Neural cell (in vitro differentiated cells): ENCODE results near the gene MYO18B.

Source experiments
- CTCF ChIP-seq: fragments of 450-650 bp; IDR thresholded peaks from 2 replicates; pipeline ENCODE4 v1.5.1; 2014; ENCODE audit warnings: antibody characterized with exemption, mild to moderate bottlenecking, moderate library complexity; ENCODE audit not compliant: poor library complexity, severe bottlenecking
- RAD21 ChIP-seq: fragments of 450-650 bp; conservative IDR thresholded peaks from 2 replicates; pipeline ENCODE4 v1.6.1; 2014; ENCODE audit warnings: antibody characterized with exemption, mild to moderate bottlenecking, moderate library complexity

GRCh38 chr22:25919452-25919851, 177.5 kb downstream of the MYO18B start:
- TF ChIP-seq RAD21 (no peak), CTCF (no peak)
